GM18517 (cell line): ENCODE data around the gene HSPBP1.
"Not testable (repeated sequence)": the region's sequence is repeated elsewhere in the genome, so short reads cannot be mapped to it uniquely, and the experiment has no call there.

ENCODE experiments used
- ATAC-seq: cut with Tn5 transposase; IDR thresholded peaks from one replicate; pipeline ENCODE4 v1.9.1; 2021; ENCODE audit warnings: mild to moderate bottlenecking, moderate library complexity; ENCODE audit not compliant: unreplicated experiment

HSPBP1 gene

DNA sequence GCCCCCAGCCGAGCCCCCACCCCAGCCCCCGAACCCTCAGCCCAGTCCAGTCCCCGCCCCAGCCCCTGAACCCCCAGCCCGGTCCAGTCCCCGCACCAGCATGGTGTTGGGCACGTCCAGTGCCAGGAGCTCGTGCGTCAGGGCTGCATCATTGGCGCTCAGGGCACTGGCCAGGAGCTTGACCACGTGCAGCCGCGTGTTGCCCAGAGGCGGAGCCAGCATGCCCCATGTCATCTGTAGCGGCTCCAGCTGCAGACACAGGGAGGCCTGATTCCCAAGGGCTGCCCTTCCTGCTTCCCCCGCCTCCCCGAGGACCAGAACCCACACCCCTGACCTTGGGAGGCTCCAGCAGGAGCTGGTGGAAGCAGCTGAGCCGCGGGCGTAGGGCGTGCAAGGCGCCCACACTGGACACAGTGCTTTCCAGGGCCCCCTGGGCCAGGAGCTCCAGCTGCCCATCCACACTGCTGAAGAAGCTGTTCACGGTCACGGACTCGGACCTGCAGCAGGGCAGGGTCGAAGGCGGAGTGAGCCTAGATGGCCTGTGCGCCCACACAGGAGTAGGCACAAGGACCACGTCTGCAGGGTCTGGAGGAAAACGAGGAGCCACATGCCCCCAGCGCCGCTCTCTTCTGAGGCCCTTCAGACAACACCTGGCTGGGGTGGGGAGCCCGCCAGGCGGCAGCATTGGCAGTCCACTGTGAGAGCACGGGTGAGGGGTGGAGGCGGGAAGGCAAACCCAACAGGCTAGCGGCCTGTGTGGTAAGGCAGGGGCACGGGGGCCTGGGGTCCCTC, 38.6 kb downstream of the HSPBP1 start:
- ATAC-seq: no peak

DNA sequence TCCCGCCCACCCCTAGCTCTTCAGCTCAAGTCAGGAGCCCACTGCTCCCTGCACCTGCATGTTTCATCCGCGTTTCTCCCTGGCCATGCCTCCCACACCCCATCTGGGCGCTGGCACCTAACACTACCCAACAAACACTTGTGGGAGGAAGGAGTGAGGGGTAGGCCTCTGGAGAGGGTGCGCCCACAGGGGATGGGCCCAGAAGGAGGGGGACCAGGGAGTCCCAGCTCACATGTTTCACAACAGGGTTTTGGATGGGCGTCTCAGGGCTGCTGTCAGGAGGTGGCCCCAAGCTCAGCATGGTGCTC, 39.2 kb downstream of the HSPBP1 start:
- no peak for ATAC-seq

- no peak for ATAC-seq
Measured at GRCh38 chr19:55239004-55239403, 40.9 kb downstream of the HSPBP1 start.

DNA sequence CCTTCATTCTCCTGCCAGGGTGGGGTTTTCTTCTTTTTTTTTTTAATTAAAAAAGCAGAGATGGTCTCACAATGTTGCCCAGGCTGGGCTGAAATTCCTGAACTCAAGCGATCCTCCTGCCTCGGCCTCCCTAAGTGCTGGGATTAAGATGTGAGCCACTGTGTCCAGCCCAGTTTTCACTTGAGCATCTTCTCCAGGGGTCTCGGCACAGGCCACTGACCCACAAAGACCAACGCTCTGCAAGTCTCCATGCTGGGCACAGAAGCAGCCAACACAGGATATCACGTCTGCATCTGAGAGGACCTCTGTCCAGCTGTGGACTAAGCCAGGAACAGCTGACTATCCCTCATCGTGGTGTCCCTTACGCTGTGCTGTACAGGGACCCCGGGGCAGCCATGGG, 41.9 kb downstream of the HSPBP1 start:
- ATAC-seq: no peak

DNA sequence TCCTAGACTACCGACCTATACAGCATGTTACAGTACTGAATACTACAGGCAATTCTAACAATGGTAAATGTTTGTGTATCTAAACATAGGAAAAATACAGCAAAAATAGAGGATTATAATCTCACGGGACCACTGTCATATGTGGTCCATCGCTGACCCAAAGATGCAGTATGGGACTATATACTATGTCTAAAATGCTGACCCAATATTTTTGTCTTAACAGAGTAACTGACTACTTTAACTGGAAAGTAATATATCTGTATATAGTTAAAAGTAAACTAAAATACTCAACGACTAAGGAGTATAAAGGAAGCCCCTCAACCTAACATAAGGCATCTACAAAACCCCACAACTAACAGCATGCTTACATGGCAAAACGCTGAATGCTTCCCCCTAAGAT, 46.9 kb downstream of the HSPBP1 start:
- no peak for ATAC-seq

- ATAC-seq: no peak
Measured at GRCh38 chr19:55232286-55232602, 47.7 kb downstream of the HSPBP1 start.

- ATAC-seq: no peak
Measured at GRCh38 chr19:55231391-55232285, 48.3 kb downstream of the HSPBP1 start.

GRCh38 chr19:55230780-55231179, 49.1 kb downstream of the HSPBP1 start:
- ATAC-seq: no peak

GRCh38 chr19:55230329-55230728, 49.6 kb downstream of the HSPBP1 start:
- no peak for ATAC-seq

DNA sequence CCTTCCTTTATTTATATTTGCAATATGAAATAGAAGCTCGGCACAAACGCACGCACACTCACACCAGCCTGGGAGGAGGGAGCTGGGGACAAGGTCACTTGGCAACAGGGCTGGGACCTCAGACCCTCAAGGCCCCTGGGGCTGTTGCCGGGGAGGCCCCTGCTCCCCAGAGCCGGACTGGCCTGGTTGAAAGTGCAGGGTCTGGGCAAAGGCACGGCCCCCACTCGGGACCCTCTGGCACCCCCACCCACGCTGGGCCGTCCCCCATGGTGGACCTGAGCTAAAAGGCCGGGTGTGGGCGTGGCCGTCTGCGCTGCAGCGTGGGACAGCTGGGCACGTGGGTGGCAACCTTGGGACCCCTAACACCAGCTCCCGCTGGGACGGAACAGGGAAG, 50.1 kb downstream of the HSPBP1 start:
- ATAC-seq: no peak

DNA sequence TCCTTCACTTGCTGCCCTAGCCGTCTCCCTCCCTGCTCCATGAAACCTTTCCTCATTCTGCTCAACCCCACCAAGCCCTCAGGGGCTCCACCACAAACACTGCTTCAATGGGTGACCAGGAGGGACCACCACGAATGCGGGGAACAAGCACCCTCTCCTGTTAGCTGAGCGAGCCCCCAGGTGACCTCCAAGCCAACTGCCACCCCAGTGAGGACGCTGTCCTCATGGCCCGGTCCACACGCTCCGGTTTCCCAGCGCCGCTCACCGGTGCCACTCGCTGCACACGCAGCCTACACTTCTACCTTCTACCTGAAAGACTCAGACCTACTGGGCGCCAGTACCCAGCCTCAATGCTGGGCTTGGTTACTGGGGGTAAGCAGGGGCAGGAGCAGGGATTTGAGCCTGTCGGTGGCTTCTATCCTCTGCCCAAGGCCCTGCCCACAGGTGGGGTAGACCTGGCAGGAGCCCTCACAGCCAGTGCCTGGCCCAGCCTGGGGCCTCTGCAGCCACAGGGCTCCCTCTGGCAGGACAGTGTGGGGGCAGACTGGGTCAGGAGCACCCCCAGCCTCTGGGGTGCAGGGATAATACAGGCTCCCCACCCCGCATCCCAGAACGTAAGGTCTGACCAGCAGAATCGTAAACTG, 50.6 kb downstream of the HSPBP1 start:
- ATAC-seq: no peak

GRCh38 chr19:55228403-55229031, 51.4 kb downstream of the HSPBP1 start, which contains the start of gene TMEM86B:
TSS of gene TMEM86B (minus strand) at chr19:55228763. CDS start at chr19:55228741, 22 bp downstream.
- no peak for ATAC-seq

GRCh38 chr19:55228015-55228391, 51.9 kb downstream of the HSPBP1 start:
- no peak for ATAC-seq

DNA sequence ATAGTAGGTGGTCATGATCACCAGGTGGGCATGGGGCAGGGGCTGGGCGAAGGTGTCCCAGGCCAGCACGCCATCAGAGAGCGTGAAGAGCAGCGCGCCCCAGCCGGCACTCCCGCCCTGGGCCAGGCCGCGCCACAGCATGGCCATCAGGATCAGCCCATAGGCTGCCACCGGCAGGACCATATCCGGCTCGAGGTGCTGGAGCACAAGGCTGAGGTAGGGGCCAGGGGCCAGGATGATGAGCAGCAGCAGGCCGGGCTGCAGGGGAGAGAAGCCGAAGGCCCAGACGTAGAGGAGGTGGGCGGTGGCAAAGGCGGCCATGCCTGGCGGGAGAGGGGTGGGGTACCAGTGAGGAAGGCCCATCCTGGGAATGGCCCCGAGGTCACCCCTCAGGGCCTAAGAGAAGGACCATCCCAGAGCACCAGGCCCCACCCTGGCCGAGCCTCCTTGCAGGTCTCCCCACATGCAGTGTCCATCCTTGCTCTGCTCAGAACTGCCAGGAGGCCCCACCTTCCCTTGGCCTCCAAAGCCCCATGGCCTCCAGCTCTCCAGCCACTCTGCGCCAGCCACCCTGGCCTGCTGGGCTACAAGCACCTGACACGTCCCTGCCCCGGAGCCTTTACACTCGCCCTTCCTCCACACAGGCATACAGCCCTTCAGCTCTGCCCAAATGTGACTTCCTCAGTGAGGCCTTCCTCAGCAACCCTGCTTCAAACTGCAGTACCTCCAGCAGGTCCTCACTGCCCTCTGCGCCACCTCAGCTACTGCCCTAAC, 52.5 kb downstream of the HSPBP1 start:
- ATAC-seq: no peak

DNA sequence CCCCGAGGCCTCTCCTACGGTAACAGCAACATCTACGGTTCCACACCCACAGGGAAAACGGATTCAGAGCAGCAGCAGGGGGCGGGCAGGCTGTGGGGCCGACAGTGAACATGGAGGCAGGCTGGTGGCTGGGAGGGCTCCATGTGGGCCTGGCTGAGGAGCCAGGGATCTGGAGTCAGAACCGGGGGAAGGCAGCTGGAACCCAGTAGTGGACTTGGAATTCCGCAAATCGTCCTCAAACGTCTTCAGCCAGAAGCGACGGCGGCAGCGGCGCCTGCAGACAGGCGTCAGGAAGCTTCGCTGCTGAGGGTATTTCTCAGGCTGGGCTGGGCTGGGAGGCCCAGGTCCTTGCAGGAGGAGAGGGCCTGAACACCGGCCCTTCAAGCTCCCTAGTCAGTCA, 53.1 kb downstream of the HSPBP1 start:
- no peak for ATAC-seq

DNA sequence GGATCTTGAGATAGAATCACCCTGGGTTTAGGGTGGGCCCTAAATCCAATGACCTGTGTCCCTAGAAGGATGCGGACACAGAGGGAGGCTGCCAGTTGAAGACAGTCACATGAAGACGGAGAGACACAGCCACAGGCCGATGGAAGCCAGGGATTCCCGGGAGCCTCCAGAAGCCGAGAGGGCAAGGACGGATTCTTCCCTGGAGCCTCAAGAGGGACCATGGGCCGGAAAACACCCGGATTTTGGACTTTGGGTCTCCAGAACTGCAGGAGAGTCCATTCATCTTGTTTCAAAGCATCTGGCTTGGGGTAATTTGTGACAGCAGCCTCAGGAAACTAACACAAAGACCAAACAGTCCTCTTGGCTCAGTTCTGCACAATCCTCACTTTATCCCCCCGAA, 53.6 kb downstream of the HSPBP1 start:
- ATAC-seq: no peak

GRCh38 chr19:55225415-55225958, 54.4 kb downstream of the HSPBP1 start:
- ATAC-seq: no peak

DNA sequence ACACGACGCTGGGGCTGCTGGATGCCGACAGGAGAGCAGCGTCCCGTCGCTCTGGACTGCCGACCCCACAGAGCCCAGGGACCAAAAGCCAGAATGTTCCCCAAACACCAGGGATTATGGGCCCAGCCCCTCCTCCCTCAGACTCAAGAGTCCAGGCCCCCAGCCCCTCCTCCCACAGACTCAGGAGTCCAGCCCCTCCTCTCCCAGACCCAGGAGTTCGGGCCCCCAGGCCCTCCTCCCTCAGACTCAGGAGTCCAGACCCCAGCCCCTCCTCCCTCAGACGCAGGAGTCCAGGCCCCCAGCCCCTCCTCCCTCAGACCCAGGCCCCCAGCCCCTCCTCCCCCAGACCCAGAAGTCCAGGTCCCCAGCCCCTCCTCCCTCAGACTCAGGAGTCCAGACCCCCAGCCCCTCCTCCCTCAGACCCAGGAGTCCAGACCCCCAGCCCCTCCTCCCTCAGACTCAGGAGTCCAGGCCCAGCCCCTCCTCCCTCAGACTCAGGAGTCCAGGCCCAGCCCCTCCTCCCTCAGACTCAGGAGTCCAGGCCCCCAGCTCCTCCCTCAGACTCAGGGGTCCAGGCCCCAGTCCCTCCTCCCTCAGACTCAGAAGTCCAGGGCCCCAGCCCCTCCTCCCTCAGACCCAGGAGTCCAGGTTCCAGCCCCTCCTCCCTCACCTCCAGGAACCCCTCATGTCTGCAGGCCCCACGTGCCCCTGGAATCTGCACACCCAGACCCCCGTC, 55.1 kb downstream of the HSPBP1 start:
- not testable (repeated sequence) for ATAC-seq

- ATAC-seq: no peak
Measured at GRCh38 chr19:55224038-55224665, 55.8 kb downstream of the HSPBP1 start.
